ENCODE results near the gene ZFAND3.

DNA sequence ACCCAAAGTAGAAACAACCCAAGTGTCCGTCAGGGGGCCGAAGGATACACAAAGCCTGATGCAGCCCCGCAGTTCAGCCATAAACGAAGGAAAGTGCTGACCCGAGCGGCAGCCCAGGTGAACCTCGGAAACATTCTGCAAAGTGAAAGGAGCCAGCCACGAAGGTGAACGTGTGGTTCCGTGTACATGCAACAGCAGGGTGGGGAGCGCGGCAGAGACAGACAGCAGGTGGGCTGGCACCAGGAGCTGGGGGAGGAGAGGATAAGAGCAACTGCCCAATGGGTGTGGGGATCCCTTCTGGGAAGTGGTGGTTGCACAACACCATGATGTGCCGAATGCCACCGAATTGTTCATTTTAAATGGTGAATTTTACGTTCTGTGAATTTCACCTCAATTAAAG is 341.8 kb downstream of the ZFAND3 start:
- TF ChIP-seq, protein P1, sequence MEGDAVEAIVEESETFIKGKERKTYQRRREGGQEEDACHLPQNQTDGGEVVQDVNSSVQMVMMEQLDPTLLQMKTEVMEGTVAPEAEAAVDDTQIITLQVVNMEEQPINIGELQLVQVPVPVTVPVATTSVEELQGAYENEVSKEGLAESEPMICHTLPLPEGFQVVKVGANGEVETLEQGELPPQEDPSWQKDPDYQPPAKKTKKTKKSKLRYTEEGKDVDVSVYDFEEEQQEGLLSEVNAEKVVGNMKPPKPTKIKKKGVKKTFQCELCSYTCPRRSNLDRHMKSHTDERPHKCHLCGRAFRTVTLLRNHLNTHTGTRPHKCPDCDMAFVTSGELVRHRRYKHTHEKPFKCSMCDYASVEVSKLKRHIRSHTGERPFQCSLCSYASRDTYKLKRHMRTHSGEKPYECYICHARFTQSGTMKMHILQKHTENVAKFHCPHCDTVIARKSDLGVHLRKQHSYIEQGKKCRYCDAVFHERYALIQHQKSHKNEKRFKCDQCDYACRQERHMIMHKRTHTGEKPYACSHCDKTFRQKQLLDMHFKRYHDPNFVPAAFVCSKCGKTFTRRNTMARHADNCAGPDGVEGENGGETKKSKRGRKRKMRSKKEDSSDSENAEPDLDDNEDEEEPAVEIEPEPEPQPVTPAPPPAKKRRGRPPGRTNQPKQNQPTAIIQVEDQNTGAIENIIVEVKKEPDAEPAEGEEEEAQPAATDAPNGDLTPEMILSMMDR (IDR thresholded peaks at IDR 0.05; ENCODE audit: low read length), result no peak
- TF ChIP-seq EZH2 (IDR thresholded peaks at IDR 0.05; ENCODE audit: borderline replicate concordance, low read length), result no peak

Data from OCI-LY1 (cell line).